B cell (primary cell): Measurements from ENCODE around the gene CCDC85C. TPM values are rescaled to one million over a fixed set of nuclear protein-coding genes. Genes with fewer than 3 reads are reported as not detected.

ENCODE experiments used
- ATAC-seq: fragments of 200-7000 bp; cut with Tn5 transposase; one replicate; pipeline ENCODE4 v1.10.0; 2021; ENCODE audit warnings: low read depth, mild to moderate bottlenecking, moderate number of reproducible peaks, moderate library complexity
- CTCF ChIA-PET: fragments of 350-600 bp; sonication (Branson Sonifier 250); formaldehyde crosslinking; loops from one replicate; lab custom pipeline; 2021; ENCODE audit warnings: antibody characterized with exemption, inconsistent platforms; lab: Charles Lee
- POLR2A ChIA-PET: fragments of 350-600 bp; sonication (Branson Sonifier 250); formaldehyde crosslinking; loops from one replicate; lab custom pipeline; 2021; ENCODE audit warnings: antibody characterized with exemption; lab: Charles Lee
- DNase-seq: peaks from one replicate; pipeline ENCODE4 v3.0.0; 2013
- H2AFZ ChIP-seq: 2 replicates; pipeline ENCODE4 v1.6.1; 2012; ENCODE audit warnings: mild to moderate bottlenecking, low read depth, low read length; ENCODE audit not compliant: insufficient read depth, poor library complexity, severe bottlenecking
- H3K27ac ChIP-seq, 2 donors: 1 replicate in 1 of 2; 2 replicates in 1 of 2; pipeline ENCODE4 v1.5.1; 2012 to 2013; ENCODE audit warnings: low read length in 2 of 2, mild to moderate bottlenecking in 2 of 2, moderate library complexity in 1 of 2
- H3K27me3 ChIP-seq, 4 experiments: fragments of 200-600 bp in 1 of 4; sonication (generic) in 1 of 4; replicated peaks in 1 of 4; 1 replicate in 2 of 4; 2 replicates in 2 of 4; pipeline versions ENCODE4 v1.6.1 to v1.7.0; 2013 to 2016; ENCODE audit warnings: low read length in 3 of 4, mild to moderate bottlenecking in 2 of 4, mixed read lengths in 1 of 4, moderate library complexity in 1 of 4; ENCODE audit not compliant: insufficient read depth in 4 of 4, control insufficient read depth in 3 of 4; ENCODE audit errors: control extremely low read depth in 1 of 4
- H3K36me3 ChIP-seq, 2 experiments: replicated peaks in 1 of 2; 1 replicate in 1 of 2; 2 replicates in 1 of 2; pipeline versions ENCODE4 v1.6.1 to v1.7.1; 2013; ENCODE audit warnings: low read length in 1 of 2; ENCODE audit not compliant: insufficient read depth in 2 of 2, control insufficient read depth in 1 of 2; ENCODE audit errors: control extremely low read depth in 1 of 2, extremely low read depth in 1 of 2
- H3K4me1 ChIP-seq, 2 donors: fragments of 200-600 bp in 1 of 2; sonication (generic) in 1 of 2; 1 replicate in 1 of 2; 2 replicates in 1 of 2; pipeline versions ENCODE4 v1.5.1 to v1.6.1; 2013 to 2017; ENCODE audit warnings: low read length in 2 of 2; ENCODE audit not compliant: control insufficient read depth in 2 of 2, insufficient read depth in 2 of 2
- H3K4me2 ChIP-seq: replicated peaks from 2 replicates; pipeline ENCODE3; 2012; ENCODE audit warnings: mild to moderate bottlenecking, low read depth, low read length; ENCODE audit not compliant: poor library complexity, severe bottlenecking
- H3K4me3 ChIP-seq, 5 experiments: fragments of 200-600 bp in 1 of 5; sonication (generic) in 1 of 5; 1 replicate in 3 of 5; 2 replicates in 2 of 5; pipeline versions ENCODE4 v1.5.1 to v1.7.0; 2011 to 2016; ENCODE audit warnings: low read length in 4 of 5, mild to moderate bottlenecking in 4 of 5, low read depth in 2 of 5, control low read depth in 1 of 5, moderate library complexity in 1 of 5; ENCODE audit not compliant: insufficient read depth in 1 of 5; ENCODE audit errors: control extremely low read depth in 1 of 5, extremely low read depth in 1 of 5
- H3K79me2 ChIP-seq: fragments of 200-600 bp; sonication (generic); one replicate; pipeline ENCODE4 v1.6.0; 2016; ENCODE audit warnings: low read length; ENCODE audit not compliant: control insufficient read depth, insufficient read depth
- H3K9ac ChIP-seq: fragments of 200-600 bp; sonication (generic); 2 replicates; pipeline ENCODE4 v1.6.1; 2017; ENCODE audit warnings: mild to moderate bottlenecking, low read length, moderate library complexity
- H3K9me3 ChIP-seq, 3 donors: one replicate each; pipeline versions ENCODE4 v1.6.1 to v1.7.1; 2013; ENCODE audit warnings: low read length in 2 of 3; ENCODE audit not compliant: control insufficient read depth in 2 of 3, insufficient read depth in 1 of 3; ENCODE audit errors: control extremely low read depth in 1 of 3
- H4K20me1 ChIP-seq: 2 replicates; pipeline ENCODE4 v1.6.0; 2012; ENCODE audit warnings: mild to moderate bottlenecking, low read length; ENCODE audit not compliant: insufficient read depth, control insufficient read depth, poor library complexity, severe bottlenecking
- H3K27ac Mint-ChIP-seq: one replicate; pipeline ENCODE4 v1.8.0; 2021; ENCODE audit warnings: mixed read lengths
- H3K27me3 Mint-ChIP-seq: one replicate; pipeline ENCODE4 v1.8.0; 2021; ENCODE audit warnings: mixed read lengths
- H3K4me1 Mint-ChIP-seq: one replicate; pipeline ENCODE4 v1.8.0; 2021; ENCODE audit warnings: mixed read lengths
- H3K4me3 Mint-ChIP-seq: one replicate; pipeline ENCODE4 v1.8.0; 2021; ENCODE audit warnings: mixed read lengths
- H3K9me3 Mint-ChIP-seq: one replicate; pipeline ENCODE4 v1.8.0; 2022; ENCODE audit warnings: mixed read lengths; ENCODE audit not compliant: insufficient read depth
- EZH2 ChIP-seq: IDR thresholded peaks from 2 replicates; pipeline ENCODE4 v1.6.1; 2012; ENCODE audit warnings: borderline replicate concordance, low read depth, mild to moderate bottlenecking, moderate library complexity, low read length; ENCODE audit not compliant: insufficient read depth, poor library complexity, severe bottlenecking
- WGBS: methylation state at CpG from one replicate; pipeline ENCODE4 v1.1.5; 2013; ENCODE audit warnings: missing lambda C conversion rate; ENCODE audit not compliant: insufficient coverage; 5-methylcytosine and 5-hydroxymethylcytosine counted together
- intact Hi-C: fragments of 100-400 bp; cut with micrococcal nuclease; formaldehyde crosslinking; loops from one replicate; pipeline ENCODE4 v1.10.0; 2022
- polyA plus RNA-seq: library from polyadenylated mRNA; depleted of rRNA; stranded (reverse); fragments of >200 nt; gene quantifications from 2 replicates; pipeline ENCODE4 v1.2.3, GENCODE V29; 2012
- total RNA-seq, 2 donors: library from RNA; stranded (reverse); fragments of 120-200 nt in 1 of 2; gene quantifications; 1 replicate in 1 of 2; 2 replicates in 1 of 2; pipeline versions ENCODE4 v1.2.3 to v1.2.4, GENCODE V29; 2013 to 2022
- TF ChIP-seq, protein P1 (sequence below): fragments of 200-600 bp; IDR thresholded peaks from one replicate; pipeline ENCODE4 v1.8.0; 2022; ENCODE audit warnings: antibody characterized with exemption, mild to moderate bottlenecking

The CCDC85C gene
- total and polyA plus RNA-seq, 2 donors (not counting 1 experiment from before 2014, with no cell fraction given), result 0.52 to 2.7 TPM

DNA sequence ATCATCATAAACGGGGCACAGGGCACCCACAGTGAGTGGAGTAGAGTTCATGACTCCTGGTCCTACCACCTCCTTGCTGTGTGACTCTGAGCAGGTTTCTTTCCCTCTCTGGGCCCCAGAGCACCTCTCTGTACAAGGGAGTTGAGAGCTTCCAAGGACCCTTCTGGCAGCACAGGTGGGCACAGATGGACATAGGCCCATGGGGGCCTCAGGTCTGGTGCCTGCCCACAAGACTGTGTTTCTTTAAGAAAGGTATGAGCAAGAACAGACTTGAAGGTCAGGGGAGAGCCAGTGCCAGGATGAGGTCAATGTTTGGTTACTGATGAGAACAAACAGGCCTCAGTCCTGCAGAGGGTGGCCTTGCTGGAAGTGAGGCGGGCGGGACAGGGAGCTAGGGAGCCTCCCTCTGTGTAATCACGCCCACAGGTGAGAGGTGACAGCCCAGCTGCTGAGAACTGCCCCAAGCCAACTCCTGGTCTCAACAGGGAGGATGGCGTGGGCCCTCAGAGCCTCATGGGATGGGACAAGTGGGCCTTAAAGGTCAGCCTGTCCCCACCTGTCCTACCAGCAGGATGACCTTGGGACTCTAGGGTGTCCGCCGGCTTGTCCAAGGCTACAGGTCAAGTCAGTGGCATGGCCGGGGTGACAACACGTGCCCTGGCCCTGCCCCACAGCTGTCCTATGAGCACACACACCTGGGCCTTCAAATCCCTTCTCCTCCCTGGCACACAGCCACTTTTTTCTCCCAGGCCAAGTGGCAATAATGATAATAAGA lies 49.1 kb downstream of the CCDC85C start:
- POLR2A ChIA-PET, result no interaction called here
- CTCF ChIA-PET, result no interaction called here
- Histone ChIP-seq H3K4me3 (no peak overlapping the region), H4K20me1 (no peaks in the 10 kb centered on the region), H3K4me2 (no peak overlapping the region), H3K79me2 (no peaks in the 10 kb centered on the region), H3K4me1 (no peaks in the 10 kb centered on the region), H3K27ac (no peak overlapping the region), H3K9ac (no peak overlapping the region), H3K27me3 (no peaks in the 10 kb centered on the region), H3K36me3 (no peaks in the 10 kb centered on the region), H2AFZ (no peak overlapping the region), H3K9me3 (no peaks in the 10 kb centered on the region)
- no peak overlapping the region for H3K4me3 Mint-ChIP-seq
- ATAC-seq (no peak), DNase-seq (no peak)
- no peak overlapping the region for H3K27ac Mint-ChIP-seq
- TF ChIP-seq EZH2, result no peak
- H3K4me1 Mint-ChIP-seq, result no peaks in the 10 kb centered on the region
- H3K27me3 Mint-ChIP-seq, result no peaks in the 10 kb centered on the region
- intact Hi-C loops, result no loop called here
- WGBS, result 90% methylated on average over 9 of the region's 9 CpGs
- H3K9me3 Mint-ChIP-seq, result no peaks in the 10 kb centered on the region

- no peak for ATAC-seq
- 92% methylated on average over 12 of the region's 12 CpGs for WGBS
Observed at GRCh38 chr14:99554184-99554583, 49.8 kb downstream of the CCDC85C start.

More at GRCh38 chr14:99554184-99554583, 49.8 kb downstream of the CCDC85C start:
- Mint-ChIP-seq H3K4me3 (no peak overlapping the region), H3K4me1 (no peaks in the 10 kb centered on the region), H3K27ac (no peak overlapping the region), H3K27me3 (no peaks in the 10 kb centered on the region), H3K9me3 (no peaks in the 10 kb centered on the region)
- no peak for DNase-seq
- ChIA-PET POLR2A (no interaction called here), CTCF (no interaction called here)
- no peak overlapping the region for H2AFZ ChIP-seq
- H3K4me2 ChIP-seq, result no peak overlapping the region
- no peaks in the 10 kb centered on the region for H3K27me3 ChIP-seq
- no peaks in the 10 kb centered on the region for H3K36me3 ChIP-seq
- H4K20me1 ChIP-seq, result no peaks in the 10 kb centered on the region
- no peaks in the 10 kb centered on the region for H3K4me1 ChIP-seq
- H3K4me3 ChIP-seq, result no peak overlapping the region
- H3K9me3 ChIP-seq, result no peaks in the 10 kb centered on the region
- H3K9ac ChIP-seq, result no peak overlapping the region
- no peak for TF ChIP-seq EZH2
- TF ChIP-seq, protein P1, sequence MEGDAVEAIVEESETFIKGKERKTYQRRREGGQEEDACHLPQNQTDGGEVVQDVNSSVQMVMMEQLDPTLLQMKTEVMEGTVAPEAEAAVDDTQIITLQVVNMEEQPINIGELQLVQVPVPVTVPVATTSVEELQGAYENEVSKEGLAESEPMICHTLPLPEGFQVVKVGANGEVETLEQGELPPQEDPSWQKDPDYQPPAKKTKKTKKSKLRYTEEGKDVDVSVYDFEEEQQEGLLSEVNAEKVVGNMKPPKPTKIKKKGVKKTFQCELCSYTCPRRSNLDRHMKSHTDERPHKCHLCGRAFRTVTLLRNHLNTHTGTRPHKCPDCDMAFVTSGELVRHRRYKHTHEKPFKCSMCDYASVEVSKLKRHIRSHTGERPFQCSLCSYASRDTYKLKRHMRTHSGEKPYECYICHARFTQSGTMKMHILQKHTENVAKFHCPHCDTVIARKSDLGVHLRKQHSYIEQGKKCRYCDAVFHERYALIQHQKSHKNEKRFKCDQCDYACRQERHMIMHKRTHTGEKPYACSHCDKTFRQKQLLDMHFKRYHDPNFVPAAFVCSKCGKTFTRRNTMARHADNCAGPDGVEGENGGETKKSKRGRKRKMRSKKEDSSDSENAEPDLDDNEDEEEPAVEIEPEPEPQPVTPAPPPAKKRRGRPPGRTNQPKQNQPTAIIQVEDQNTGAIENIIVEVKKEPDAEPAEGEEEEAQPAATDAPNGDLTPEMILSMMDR, result no peak
- intact Hi-C loops, result no loop called here
- no peaks in the 10 kb centered on the region for H3K79me2 ChIP-seq
- no peak overlapping the region for H3K27ac ChIP-seq
